OCI-LY1 (cell line): Measurements from ENCODE around the gene GNG12.

Source experiments
- H2AFZ ChIP-seq: fragments of 200-600 bp; sonication (generic), shearing (Covaris generic); 2 replicates; pipeline ENCODE4 v1.6.0; 2014; ENCODE audit warnings: antibody characterized with exemption, mild to moderate bottlenecking, low read length
- H3F3A ChIP-seq: fragments of 200-600 bp; sonication (generic), shearing (Covaris generic); 2 replicates; pipeline ENCODE4 v1.6.0; 2014; ENCODE audit warnings: mild to moderate bottlenecking, antibody characterized with exemption, low read length, moderate library complexity; ENCODE audit not compliant: insufficient read depth
- H3K27ac ChIP-seq: fragments of 200-600 bp; sonication (generic); 2 replicates; pipeline ENCODE4 v1.5.1; 2014; ENCODE audit warnings: low read length, mixed run types, mild to moderate bottlenecking, low read depth; ENCODE audit not compliant: poor library complexity, severe bottlenecking
- H3K27me3 ChIP-seq: fragments of 200-600 bp; sonication (generic); 2 replicates; pipeline ENCODE4 v1.6.0; 2014; ENCODE audit warnings: antibody characterized with exemption, mild to moderate bottlenecking, low read length, moderate library complexity; ENCODE audit not compliant: insufficient read depth
- H3K36me3 ChIP-seq: fragments of 200-600 bp; sonication (generic); 2 replicates; pipeline ENCODE4 v1.6.1; 2014; ENCODE audit warnings: mild to moderate bottlenecking, antibody characterized with exemption, low read length, moderate library complexity, mixed read lengths; ENCODE audit not compliant: insufficient read depth
- H3K4me1 ChIP-seq: fragments of 200-600 bp; sonication (generic); 2 replicates; pipeline ENCODE4 v1.5.1; 2014; ENCODE audit warnings: mild to moderate bottlenecking, low read length, moderate library complexity; ENCODE audit not compliant: insufficient read depth, severe bottlenecking
- H3K4me2 ChIP-seq: fragments of 200-600 bp; sonication (generic), shearing (Covaris generic); 2 replicates; pipeline ENCODE4 v1.6.1; 2014; ENCODE audit warnings: low read length
- H3K4me3 ChIP-seq: fragments of 200-600 bp; sonication (generic); 2 replicates; pipeline ENCODE4 v1.5.1; 2014; ENCODE audit warnings: low read length, low read depth, mild to moderate bottlenecking, mixed read lengths; ENCODE audit not compliant: poor library complexity, severe bottlenecking
- H3K79me2 ChIP-seq: fragments of 200-600 bp; shearing (Covaris generic); 2 replicates; pipeline ENCODE4 v1.6.1; 2016; ENCODE audit warnings: mixed run types, low read length, mixed read lengths; ENCODE audit not compliant: insufficient read depth
- H3K9ac ChIP-seq: fragments of 200-600 bp; sonication (generic), shearing (Covaris generic); 2 replicates; pipeline ENCODE4 v1.6.1; 2014; ENCODE audit warnings: mild to moderate bottlenecking, low read length, mixed read lengths
- H3K9me2 ChIP-seq: fragments of 200-600 bp; sonication (generic), shearing (Covaris generic); 2 replicates; pipeline ENCODE4 v1.6.1; 2014; ENCODE audit warnings: low read depth, mild to moderate bottlenecking, low read length, mixed read lengths
- H3K9me3 ChIP-seq: fragments of 200-600 bp; shearing (Covaris generic); 2 replicates; pipeline ENCODE4 v1.6.1; 2014; ENCODE audit warnings: low read length, mixed read lengths
- H4K20me1 ChIP-seq: fragments of 200-600 bp; sonication (generic), shearing (Covaris generic); 2 replicates; pipeline ENCODE4 v1.6.0; 2016; ENCODE audit warnings: mild to moderate bottlenecking, low read length; ENCODE audit not compliant: insufficient read depth
- EZH2 ChIP-seq: fragments of 200-600 bp; sonication (generic), shearing (Covaris generic); IDR thresholded peaks from 2 replicates; pipeline ENCODE4 v1.8.0; 2017; ENCODE audit warnings: borderline replicate concordance, mixed run types, mild to moderate bottlenecking, antibody characterized with exemption, low read length, moderate library complexity, mixed read lengths
- TF ChIP-seq, protein P1 (sequence below): fragments of 200-600 bp; sonication (generic), shearing (Covaris generic); IDR thresholded peaks from 2 replicates; pipeline ENCODE4 v1.5.1; 2017; ENCODE audit warnings: mild to moderate bottlenecking, antibody characterized with exemption, low read length, moderate library complexity, mixed read lengths

GNG12 gene

DNA sequence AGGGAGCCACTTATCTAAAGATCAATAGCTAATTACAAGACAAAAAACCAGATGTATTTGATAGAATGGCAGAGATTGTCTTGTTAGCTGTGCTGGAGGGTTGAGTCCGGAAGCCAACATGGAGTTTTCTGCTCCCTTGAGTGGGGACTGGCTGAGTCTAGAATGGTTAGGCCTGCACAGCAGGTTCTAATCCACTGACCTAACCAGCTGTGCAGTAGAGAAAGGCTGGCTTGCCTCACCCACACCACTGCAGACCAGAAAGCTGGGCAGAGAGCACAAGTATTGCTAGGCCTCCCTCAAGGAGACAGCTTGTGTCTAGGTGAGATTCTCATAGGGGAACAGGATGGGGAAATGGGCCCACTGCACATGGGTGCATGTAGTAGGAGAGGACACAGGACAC lies 11.7 kb upstream of the GNG12 start:
- H3K4me2 ChIP-seq, result no peak overlapping the region
- no peak for TF ChIP-seq EZH2
- TF ChIP-seq, protein P1, sequence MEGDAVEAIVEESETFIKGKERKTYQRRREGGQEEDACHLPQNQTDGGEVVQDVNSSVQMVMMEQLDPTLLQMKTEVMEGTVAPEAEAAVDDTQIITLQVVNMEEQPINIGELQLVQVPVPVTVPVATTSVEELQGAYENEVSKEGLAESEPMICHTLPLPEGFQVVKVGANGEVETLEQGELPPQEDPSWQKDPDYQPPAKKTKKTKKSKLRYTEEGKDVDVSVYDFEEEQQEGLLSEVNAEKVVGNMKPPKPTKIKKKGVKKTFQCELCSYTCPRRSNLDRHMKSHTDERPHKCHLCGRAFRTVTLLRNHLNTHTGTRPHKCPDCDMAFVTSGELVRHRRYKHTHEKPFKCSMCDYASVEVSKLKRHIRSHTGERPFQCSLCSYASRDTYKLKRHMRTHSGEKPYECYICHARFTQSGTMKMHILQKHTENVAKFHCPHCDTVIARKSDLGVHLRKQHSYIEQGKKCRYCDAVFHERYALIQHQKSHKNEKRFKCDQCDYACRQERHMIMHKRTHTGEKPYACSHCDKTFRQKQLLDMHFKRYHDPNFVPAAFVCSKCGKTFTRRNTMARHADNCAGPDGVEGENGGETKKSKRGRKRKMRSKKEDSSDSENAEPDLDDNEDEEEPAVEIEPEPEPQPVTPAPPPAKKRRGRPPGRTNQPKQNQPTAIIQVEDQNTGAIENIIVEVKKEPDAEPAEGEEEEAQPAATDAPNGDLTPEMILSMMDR, result no peak
- H3K4me3 ChIP-seq, result no peak overlapping the region

GRCh38 chr1:67843746-67844145 lies 10.5 kb upstream of the GNG12 start:
- Histone ChIP-seq H3F3A (no peaks in the 10 kb centered on the region), H3K9ac (no peak overlapping the region), H4K20me1 (no peaks in the 10 kb centered on the region), H3K4me1 (no peaks in the 10 kb centered on the region), H3K36me3 (no peaks in the 10 kb centered on the region), H3K9me3 (no peaks in the 10 kb centered on the region), H3K27ac (no peak overlapping the region), H3K9me2 (no peaks in the 10 kb centered on the region), H3K4me2 (no peak overlapping the region), H3K4me3 (no peak overlapping the region), H3K79me2 (no peaks in the 10 kb centered on the region), H3K27me3 (no peaks in the 10 kb centered on the region), H2AFZ (no peak overlapping the region)
- TF ChIP-seq, protein P1, result no peak
- no peak for TF ChIP-seq EZH2

More for the DNA sequence above, 11.7 kb upstream of the GNG12 start:
- H3K9ac ChIP-seq, result no peak overlapping the region
- H3K4me1 ChIP-seq, result no peaks in the 10 kb centered on the region
- no peaks in the 10 kb centered on the region for H3F3A ChIP-seq
- H3K9me3 ChIP-seq, result no peaks in the 10 kb centered on the region
- no peaks in the 10 kb centered on the region for H4K20me1 ChIP-seq
- H2AFZ ChIP-seq, result no peak overlapping the region
- H3K27ac ChIP-seq, result no peak overlapping the region
- H3K36me3 ChIP-seq, result no peaks in the 10 kb centered on the region
- no peaks in the 10 kb centered on the region for H3K79me2 ChIP-seq
- no peaks in the 10 kb centered on the region for H3K9me2 ChIP-seq
- no peaks in the 10 kb centered on the region for H3K27me3 ChIP-seq

- H3K9me3 ChIP-seq, result no peaks in the 10 kb centered on the region
- no peaks in the 10 kb centered on the region for H3K4me1 ChIP-seq
- no peak overlapping the region for H3K27ac ChIP-seq
- no peaks in the 10 kb centered on the region for H3F3A ChIP-seq
- no peaks in the 10 kb centered on the region for H4K20me1 ChIP-seq
- H3K4me2 ChIP-seq, result no peak overlapping the region
- no peak overlapping the region for H2AFZ ChIP-seq
- TF ChIP-seq EZH2, result no peak
- TF ChIP-seq, protein P1, result no peak
- no peaks in the 10 kb centered on the region for H3K36me3 ChIP-seq
- no peak overlapping the region for H3K4me3 ChIP-seq
- H3K9ac ChIP-seq, result no peak overlapping the region
- no peaks in the 10 kb centered on the region for H3K79me2 ChIP-seq
- H3K27me3 ChIP-seq, result no peaks in the 10 kb centered on the region
- no peaks in the 10 kb centered on the region for H3K9me2 ChIP-seq
Measured at GRCh38 chr1:67843331-67843730, 10.1 kb upstream of the GNG12 start.
